Measurements from ENCODE around the gene PPP1R27. TPM values are rescaled to one million over a fixed set of nuclear protein-coding genes. Genes with fewer than 3 reads are reported as not detected.

PPP1R27 gene
- polyA plus RNA-seq, 1 donor (not counting 4 experiments of a cell fraction or from before 2014, with no cell fraction given): 0.12 TPM

DNA sequence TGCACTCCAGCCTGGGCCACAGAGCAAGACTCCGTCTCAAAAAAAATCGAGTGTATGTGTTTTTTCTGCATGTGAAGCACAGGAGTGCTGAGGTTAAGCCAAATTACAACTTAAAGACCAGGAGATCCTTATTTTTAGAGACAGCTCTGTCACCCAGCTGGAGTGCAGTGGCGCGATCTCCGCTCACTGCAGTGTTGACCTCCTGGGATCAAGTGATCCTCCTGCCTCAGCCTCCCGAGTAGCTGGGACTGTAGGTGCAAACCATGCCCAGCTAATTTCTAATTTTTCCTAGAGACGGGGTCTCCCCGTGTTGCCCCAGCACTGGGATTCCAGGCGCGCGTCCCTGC lies 7.5 kb upstream of the PPP1R27 start:
- no peak for FAIRE-seq
- dilution Hi-C loops (cut with MboI; ENCODE audit: extremely low pct_ligation_motif_present, low sequenced_read_pairs): no loop called here
- H3K79me2 ChIP-seq (ENCODE audit: control insufficient read depth, insufficient read depth, low read length): no peaks in the 10 kb centered on the region

GRCh38 chr17:81841866-81842265 lies 7.0 kb upstream of the PPP1R27 start:
- Histone ChIP-seq H3K4me2 (ENCODE audit: control insufficient read depth, extremely low read depth, insufficient read depth, low read depth, low read length) (peak overlapping the region; percentile 76), H3K4me3 (ENCODE audit: control insufficient read depth in 2 of 3, extremely low read depth in 1 of 3, insufficient read depth in 2 of 3, low read depth in 1 of 3, low read length in 3 of 3) (peak overlapping the region in 2 of 3 experiments; percentile 16 to 31), H3K79me2 (ENCODE audit: control insufficient read depth, insufficient read depth, low read length) (no peaks in the 10 kb centered on the region), H3K9me3 (ENCODE audit: control insufficient read depth, low read depth, low read length) (no peaks in the 10 kb centered on the region), H4K20me1 (ENCODE audit: control insufficient read depth, extremely low read depth, insufficient read depth, low read length) (peaks cover 2% of the 10 kb centered on the region), H2AFZ (ENCODE audit: control insufficient read depth, low read length) (no peak overlapping the region), H3K27me3 (ENCODE audit: control insufficient read depth, extremely low read depth, insufficient read depth, low read length) (no peaks in the 10 kb centered on the region), H3K9me1 (ENCODE audit: control insufficient read depth, extremely low read depth, insufficient read depth, low read length) (no peaks in the 10 kb centered on the region), H3K36me3 (ENCODE audit: control insufficient read depth in 2 of 2, extremely low read depth in 1 of 2, insufficient read depth in 2 of 2, low read length in 2 of 2) (peaks cover 33 to 43% of the 10 kb centered on the region in 2 experiments), H3K4me1 (ENCODE audit: control insufficient read depth, extremely low read depth, insufficient read depth, low read length) (peaks cover 36% of the 10 kb centered on the region), H3K9ac (ENCODE audit: control insufficient read depth, extremely low read depth, insufficient read depth, low read length) (peak overlapping the region; percentile 67), H3K27ac (ENCODE audit: control insufficient read depth, insufficient read depth, low read length) (peak overlapping the region; percentile 71)
- no peak for FAIRE-seq
- TF ChIP-seq EZH2 (IDR thresholded peaks at IDR 0.05; ENCODE audit: low read length): no peak
- TF ChIP-seq, protein P1, sequence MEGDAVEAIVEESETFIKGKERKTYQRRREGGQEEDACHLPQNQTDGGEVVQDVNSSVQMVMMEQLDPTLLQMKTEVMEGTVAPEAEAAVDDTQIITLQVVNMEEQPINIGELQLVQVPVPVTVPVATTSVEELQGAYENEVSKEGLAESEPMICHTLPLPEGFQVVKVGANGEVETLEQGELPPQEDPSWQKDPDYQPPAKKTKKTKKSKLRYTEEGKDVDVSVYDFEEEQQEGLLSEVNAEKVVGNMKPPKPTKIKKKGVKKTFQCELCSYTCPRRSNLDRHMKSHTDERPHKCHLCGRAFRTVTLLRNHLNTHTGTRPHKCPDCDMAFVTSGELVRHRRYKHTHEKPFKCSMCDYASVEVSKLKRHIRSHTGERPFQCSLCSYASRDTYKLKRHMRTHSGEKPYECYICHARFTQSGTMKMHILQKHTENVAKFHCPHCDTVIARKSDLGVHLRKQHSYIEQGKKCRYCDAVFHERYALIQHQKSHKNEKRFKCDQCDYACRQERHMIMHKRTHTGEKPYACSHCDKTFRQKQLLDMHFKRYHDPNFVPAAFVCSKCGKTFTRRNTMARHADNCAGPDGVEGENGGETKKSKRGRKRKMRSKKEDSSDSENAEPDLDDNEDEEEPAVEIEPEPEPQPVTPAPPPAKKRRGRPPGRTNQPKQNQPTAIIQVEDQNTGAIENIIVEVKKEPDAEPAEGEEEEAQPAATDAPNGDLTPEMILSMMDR (optimal IDR thresholded peaks at IDR 0.05 in 1 of 3, IDR thresholded peaks at IDR 0.05 in 1 of 3, conservative IDR thresholded peaks at IDR 0.05 in 1 of 3; ENCODE audit: extremely low read depth in 1 of 3, insufficient read depth in 2 of 3, low read length in 3 of 3): no peak
- no peak for DNase-seq (ENCODE audit: low read depth, low spot score)
- dilution Hi-C loops (cut with MboI; ENCODE audit: extremely low pct_ligation_motif_present, low sequenced_read_pairs): no loop called here

More for the DNA sequence above, 7.5 kb upstream of the PPP1R27 start:
- no peak for TF ChIP-seq EZH2 (IDR thresholded peaks at IDR 0.05; ENCODE audit: low read length)
- TF ChIP-seq, protein P1 (optimal IDR thresholded peaks at IDR 0.05 in 1 of 3, IDR thresholded peaks at IDR 0.05 in 1 of 3, conservative IDR thresholded peaks at IDR 0.05 in 1 of 3; ENCODE audit: extremely low read depth in 1 of 3, insufficient read depth in 2 of 3, low read length in 3 of 3): no peak
- DNase-seq (ENCODE audit: low read depth, low spot score): no peak
- Histone ChIP-seq H3K4me2 (ENCODE audit: control insufficient read depth, extremely low read depth, insufficient read depth, low read depth, low read length) (no peak overlapping the region), H3K36me3 (ENCODE audit: control insufficient read depth in 2 of 2, extremely low read depth in 1 of 2, insufficient read depth in 2 of 2, low read length in 2 of 2) (peaks cover 36 to 48% of the 10 kb centered on the region in 2 experiments), H3K27me3 (ENCODE audit: control insufficient read depth, extremely low read depth, insufficient read depth, low read length) (no peaks in the 10 kb centered on the region), H3K9me3 (ENCODE audit: control insufficient read depth, low read depth, low read length) (no peaks in the 10 kb centered on the region), H3K9ac (ENCODE audit: control insufficient read depth, extremely low read depth, insufficient read depth, low read length) (no peak overlapping the region), H3K9me1 (ENCODE audit: control insufficient read depth, extremely low read depth, insufficient read depth, low read length) (no peaks in the 10 kb centered on the region), H2AFZ (ENCODE audit: control insufficient read depth, low read length) (no peak overlapping the region), H3K4me3 (ENCODE audit: control insufficient read depth in 2 of 3, extremely low read depth in 1 of 3, insufficient read depth in 2 of 3, low read depth in 1 of 3, low read length in 3 of 3) (no peak overlapping the region), H3K4me1 (ENCODE audit: control insufficient read depth, extremely low read depth, insufficient read depth, low read length) (peaks cover 36% of the 10 kb centered on the region), H4K20me1 (ENCODE audit: control insufficient read depth, extremely low read depth, insufficient read depth, low read length) (peaks cover 2% of the 10 kb centered on the region), H3K27ac (ENCODE audit: control insufficient read depth, insufficient read depth, low read length) (peak overlapping the region; percentile 26)

Measured in keratinocyte (primary cell).